GM18517 (cell line): ENCODE data around the gene SORL1.

Source experiments
- ATAC-seq: cut with Tn5 transposase; IDR thresholded peaks from one replicate; pipeline ENCODE4 v1.9.1; 2021; ENCODE audit warnings: mild to moderate bottlenecking, moderate library complexity; ENCODE audit not compliant: unreplicated experiment

Gene SORL1

GRCh38 chr11:121561240-121561639 is 109.1 kb downstream of the SORL1 start:
- no peak for ATAC-seq

- ATAC-seq, result no peak
Measured at GRCh38 chr11:121561716-121562115, 109.6 kb downstream of the SORL1 start.

GRCh38 chr11:121563003-121563402 is 110.9 kb downstream of the SORL1 start:
- no peak for ATAC-seq

- no peak for ATAC-seq
Measured at GRCh38 chr11:121563900-121564822, 112.0 kb downstream of the SORL1 start.

GRCh38 chr11:121564948-121565684 is 113.0 kb downstream of the SORL1 start:
- ATAC-seq, result no peak

GRCh38 chr11:121566279-121567168 is 114.4 kb downstream of the SORL1 start:
- ATAC-seq, result no peak

GRCh38 chr11:121567995-121568394 is 115.9 kb downstream of the SORL1 start:
- ATAC-seq, result no peak

GRCh38 chr11:121569332-121570299 is 117.5 kb downstream of the SORL1 start:
- peak; percentile 99 for ATAC-seq

GRCh38 chr11:121570453-121570852 is 118.3 kb downstream of the SORL1 start:
- no peak for ATAC-seq

- ATAC-seq, result no peak
Measured at GRCh38 chr11:121571506-121571905, 119.4 kb downstream of the SORL1 start.

GRCh38 chr11:121572571-121573059 is 120.5 kb downstream of the SORL1 start:
- ATAC-seq, result no peak

GRCh38 chr11:121574801-121575200 is 122.7 kb downstream of the SORL1 start:
- ATAC-seq, result no peak

GRCh38 chr11:121575250-121575962 is 123.3 kb downstream of the SORL1 start:
- no peak for ATAC-seq

GRCh38 chr11:121575963-121576290 is 123.8 kb downstream of the SORL1 start:
- no peak for ATAC-seq

GRCh38 chr11:121576531-121576930 is 124.4 kb downstream of the SORL1 start:
- ATAC-seq, result no peak

GRCh38 chr11:121577106-121577848 is 125.2 kb downstream of the SORL1 start:
- ATAC-seq, result no peak

GRCh38 chr11:121578251-121578976 is 126.3 kb downstream of the SORL1 start:
- no peak for ATAC-seq

- ATAC-seq, result no peak
Measured at GRCh38 chr11:121580154-121580553, 128.0 kb downstream of the SORL1 start.
